GM20431 (cell line): ENCODE data around the gene MYRIP.
"Not testable (repeated sequence)": the region's sequence is repeated elsewhere in the genome, so short reads cannot be mapped to it uniquely, and the experiment has no call there.

Experiments used
- in situ Hi-C: fragments of 300-500 bp; cut with MseI, MboI; formaldehyde crosslinking; loops from one replicate; pipeline ENCODE4 v1.15.0; 2020; ENCODE audit warnings: low sequenced_read_pairs; ENCODE audit not compliant: unreplicated experiment

MYRIP gene

GRCh38 chr3:39804951-39805350 is 4.5 kb upstream of the MYRIP start:
- in situ Hi-C loops: no loop called here

GRCh38 chr3:39805650-39806049 is 3.8 kb upstream of the MYRIP start:
- in situ Hi-C loops: no loop called here

GRCh38 chr3:39806820-39807219 is 2.6 kb upstream of the MYRIP start:
- in situ Hi-C loops: no loop called here

GRCh38 chr3:39808467-39809180 is 785 bp upstream of the MYRIP start:
- in situ Hi-C loops: no loop called here

GRCh38 chr3:39809995-39810595 is 686 bp downstream of the MYRIP start:
- in situ Hi-C loops: no loop called here

GRCh38 chr3:39810647-39811161 is 1.3 kb downstream of the MYRIP start:
- in situ Hi-C loops: no loop called here

GRCh38 chr3:39811561-39811960 is 2.2 kb downstream of the MYRIP start:
- in situ Hi-C loops: no loop called here

- in situ Hi-C loops: no loop called here
Measured at GRCh38 chr3:39812537-39812936, 3.1 kb downstream of the MYRIP start.

GRCh38 chr3:39814007-39814406 is 4.6 kb downstream of the MYRIP start:
- in situ Hi-C loops: no loop called here

- in situ Hi-C loops: no loop called here
Measured at GRCh38 chr3:39819899-39820298, 10.5 kb downstream of the MYRIP start.

GRCh38 chr3:39833764-39834163 is 24.4 kb downstream of the MYRIP start:
- in situ Hi-C loops: not testable (repeated sequence)

- in situ Hi-C loops: no loop called here
Measured at GRCh38 chr3:39839484-39839883, 30.1 kb downstream of the MYRIP start.

- in situ Hi-C loops: no loop called here
Measured at GRCh38 chr3:39843440-39843839, 34.0 kb downstream of the MYRIP start.

GRCh38 chr3:39848365-39848764 is 39.0 kb downstream of the MYRIP start:
- in situ Hi-C loops: no loop called here

GRCh38 chr3:39849992-39850715 is 40.7 kb downstream of the MYRIP start:
- in situ Hi-C loops: no loop called here

- in situ Hi-C loops: no loop called here
Measured at GRCh38 chr3:39850716-39851032, 41.3 kb downstream of the MYRIP start.

GRCh38 chr3:39855517-39855916 is 46.1 kb downstream of the MYRIP start:
- in situ Hi-C loops: no loop called here

- in situ Hi-C loops: no loop called here
Measured at GRCh38 chr3:39869890-39870289, 60.5 kb downstream of the MYRIP start.

- in situ Hi-C loops: no loop called here
Measured at GRCh38 chr3:39870706-39871105, 61.3 kb downstream of the MYRIP start.

GRCh38 chr3:39879581-39879980 is 70.2 kb downstream of the MYRIP start:
- in situ Hi-C loops: no loop called here

GRCh38 chr3:39882111-39882510 is 72.7 kb downstream of the MYRIP start:
- in situ Hi-C loops: no loop called here
